Measurements from ENCODE around the gene CCDC15.
A peak's percentile ranks its signal among the peaks of the same experiment; 100 is the strongest.

CCDC15 gene

DNA sequence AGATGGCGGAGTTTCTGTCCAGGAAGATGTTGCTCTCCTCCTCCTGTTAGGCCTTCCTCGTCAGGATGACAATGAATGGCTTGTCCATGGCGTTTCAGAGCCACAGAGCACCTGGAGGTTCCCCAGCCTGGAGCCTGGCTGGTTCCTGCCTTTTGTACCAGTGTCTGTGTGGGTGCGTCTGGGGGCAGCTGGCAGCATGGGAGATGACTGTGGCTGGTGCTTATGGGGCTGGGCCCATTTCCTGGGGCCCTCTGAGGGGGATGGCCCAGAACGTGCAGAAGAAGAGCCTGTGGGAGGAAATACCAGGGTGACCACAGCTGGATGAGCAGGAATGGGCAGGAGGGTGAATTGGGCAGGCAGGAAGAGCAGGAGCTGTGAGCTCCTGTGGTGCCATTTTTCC is 115.8 kb downstream of the CCDC15 start:
- Histone ChIP-seq H4K8ac (ENCODE audit: low read length) (peak overlapping the region; percentile 78), H2BK15ac (ENCODE audit: low read depth, poor library complexity, severe bottlenecking) (peak overlapping the region; percentile 77), H2BK12ac (ENCODE audit: low read length in 2 of 2) (peak overlapping the region in 1 of 2 experiments; percentile 92), H3K27me3 (ENCODE audit: control insufficient read depth in 1 of 2, insufficient read depth in 1 of 2, low read length in 2 of 2) (no peaks in the 10 kb centered on the region), H4K91ac (ENCODE audit: low read length) (peak overlapping the region; percentile 41), H3K27ac (ENCODE audit: low read length, poor library complexity, severe bottlenecking) (no peak overlapping the region), H3K79me1 (replicated peaks; ENCODE audit: low read length, poor library complexity, severe bottlenecking) (no peaks in the 10 kb centered on the region), H3K36me3 (ENCODE audit: control insufficient read depth in 1 of 2, insufficient read depth in 2 of 2, low read depth in 1 of 2, low read length in 2 of 2) (no peaks in the 10 kb centered on the region), H3K23ac (ENCODE audit: low read length in 2 of 2) (peak overlapping the region; percentile 9 to 12), H3K14ac (ENCODE audit: low read length in 2 of 2) (peak overlapping the region; percentile 11 to 72), H3K4me1 (ENCODE audit: control insufficient read depth, insufficient read depth, low read depth, low read length) (peaks cover 17% of the 10 kb centered on the region), H2BK5ac (ENCODE audit: low read depth, low read length, poor library complexity, severe bottlenecking) (no peak overlapping the region), H2AK5ac (ENCODE audit: low read length, severe bottlenecking) (no peak overlapping the region), H3K18ac (ENCODE audit: low read depth in 1 of 2, low read length in 2 of 2) (peak overlapping the region; percentile 52 to 77), H3K9me3 (ENCODE audit: control insufficient read depth, low read length) (no peaks in the 10 kb centered on the region), H3K4me2 (ENCODE audit: low read length, poor library complexity, severe bottlenecking) (no peak overlapping the region), H3K9ac (ENCODE audit: low read length) (no peak overlapping the region), H3K4ac (ENCODE audit: low read depth in 1 of 2, low read length in 2 of 2) (peak overlapping the region; percentile 11 to 21), H2BK120ac (ENCODE audit: low read depth, low read length) (peak overlapping the region; percentile 73), H3K4me3 (ENCODE audit: insufficient read depth in 1 of 2, low read depth in 1 of 2, low read length in 2 of 2) (no peak overlapping the region), H2AFZ (ENCODE audit: low read depth, low read length) (peak overlapping the region; percentile 60)
- WGBS: 68% methylated on average over 5 of the region's 5 CpGs
- no peak for DNase-seq

DNA sequence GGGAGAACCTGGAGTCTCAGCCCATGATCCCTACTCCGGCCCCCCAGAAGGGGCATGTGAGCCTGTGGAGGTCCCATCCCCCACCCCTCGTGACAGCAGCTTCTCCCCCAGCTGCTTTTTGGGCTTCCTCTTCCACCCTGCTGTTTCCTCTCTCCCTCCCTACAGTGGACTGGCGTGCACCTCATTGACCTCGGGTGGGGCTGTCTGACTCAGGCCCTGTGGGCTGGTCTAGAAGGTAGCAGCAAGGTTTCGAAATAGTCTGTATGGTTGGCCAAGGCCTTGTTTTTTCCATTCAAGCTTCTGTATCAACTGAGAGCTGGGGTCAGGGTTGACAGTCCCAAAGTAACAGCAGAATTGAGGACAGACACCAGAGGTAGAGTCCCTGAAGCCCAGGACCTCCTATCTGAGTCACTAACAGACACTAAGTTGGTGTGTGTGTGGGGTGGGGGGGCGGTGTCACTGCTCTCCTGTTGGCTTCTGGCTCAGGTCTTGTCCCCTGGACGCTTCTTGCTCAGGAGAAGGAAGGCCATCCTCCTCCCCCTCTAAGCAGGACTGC is 116.8 kb downstream of the CCDC15 start:
- Histone ChIP-seq H3K4ac (ENCODE audit: low read depth in 1 of 2, low read length in 2 of 2) (peak overlapping the region; percentile 3 to 30), H3K9ac (ENCODE audit: low read length) (no peak overlapping the region), H3K79me1 (replicated peaks; ENCODE audit: low read length, poor library complexity, severe bottlenecking) (no peaks in the 10 kb centered on the region), H2BK15ac (ENCODE audit: low read depth, poor library complexity, severe bottlenecking) (no peak overlapping the region), H3K14ac (ENCODE audit: low read length in 2 of 2) (no peak overlapping the region), H2AK5ac (ENCODE audit: low read length, severe bottlenecking) (no peak overlapping the region), H3K27me3 (ENCODE audit: control insufficient read depth in 1 of 2, insufficient read depth in 1 of 2, low read length in 2 of 2) (no peaks in the 10 kb centered on the region), H3K23ac (ENCODE audit: low read length in 2 of 2) (no peak overlapping the region), H2BK12ac (ENCODE audit: low read length in 2 of 2) (peak overlapping the region; percentile 16 to 64), H2BK5ac (ENCODE audit: low read depth, low read length, poor library complexity, severe bottlenecking) (no peak overlapping the region), H3K27ac (ENCODE audit: low read length, poor library complexity, severe bottlenecking) (no peak overlapping the region), H3K36me3 (ENCODE audit: control insufficient read depth in 1 of 2, insufficient read depth in 2 of 2, low read depth in 1 of 2, low read length in 2 of 2) (no peaks in the 10 kb centered on the region), H2BK120ac (ENCODE audit: low read depth, low read length) (peak overlapping the region; percentile 24), H3K4me1 (ENCODE audit: control insufficient read depth, insufficient read depth, low read depth, low read length) (peaks cover 17% of the 10 kb centered on the region), H3K4me3 (ENCODE audit: insufficient read depth in 1 of 2, low read depth in 1 of 2, low read length in 2 of 2) (peak overlapping the region in 1 of 2 experiments; percentile 24), H4K91ac (ENCODE audit: low read length) (peak overlapping the region; percentile 88), H4K8ac (ENCODE audit: low read length) (peak overlapping the region; percentile 73), H3K18ac (ENCODE audit: low read depth in 1 of 2, low read length in 2 of 2) (peak overlapping the region; percentile 16 to 63), H3K9me3 (ENCODE audit: control insufficient read depth, low read length) (no peaks in the 10 kb centered on the region), H3K4me2 (ENCODE audit: low read length, poor library complexity, severe bottlenecking) (no peak overlapping the region), H2AFZ (ENCODE audit: low read depth, low read length) (no peak overlapping the region)
- DNase-seq: peak; percentile 63
- WGBS: 54% methylated on average over 6 of the region's 7 CpGs

DNA sequence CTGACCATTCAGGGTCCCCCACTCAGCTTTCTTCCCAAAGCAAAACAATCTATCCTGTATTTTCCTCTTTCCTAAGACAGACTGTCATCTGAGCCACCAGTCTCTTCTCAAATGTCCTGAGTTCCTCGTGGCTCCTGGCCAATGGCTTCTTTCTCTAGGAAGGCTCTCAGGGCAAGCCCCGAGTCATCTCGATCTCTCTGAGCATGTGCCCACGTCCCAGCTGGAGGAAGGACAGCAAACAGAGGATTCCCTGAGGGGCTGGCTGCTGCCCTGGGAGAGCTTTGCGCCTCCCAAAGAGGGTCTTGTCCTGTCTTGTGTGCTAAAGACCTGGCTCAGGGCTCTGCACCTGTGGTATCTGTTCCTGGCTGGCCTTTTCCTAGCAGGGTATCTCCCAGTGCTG is 117.4 kb downstream of the CCDC15 start:
- H2AFZ ChIP-seq (ENCODE audit: low read depth, low read length): no peak overlapping the region
- H3K14ac ChIP-seq (ENCODE audit: low read length in 2 of 2): no peak overlapping the region
- no peaks in the 10 kb centered on the region for H3K9me3 ChIP-seq (ENCODE audit: control insufficient read depth, low read length)
- H3K4me2 ChIP-seq (ENCODE audit: low read length, poor library complexity, severe bottlenecking): no peak overlapping the region
- H3K9ac ChIP-seq (ENCODE audit: low read length): no peak overlapping the region
- DNase-seq: no peak
- no peak overlapping the region for H2BK120ac ChIP-seq (ENCODE audit: low read depth, low read length)
- no peak overlapping the region for H3K23ac ChIP-seq (ENCODE audit: low read length in 2 of 2)
- no peak overlapping the region for H4K91ac ChIP-seq (ENCODE audit: low read length)
- 73% methylated on average over 5 of the region's 5 CpGs for whole genome bisulfite sequencing
- H4K8ac ChIP-seq (ENCODE audit: low read length): peak overlapping the region; percentile 73
- no peaks in the 10 kb centered on the region for H3K79me1 ChIP-seq (replicated peaks; ENCODE audit: low read length, poor library complexity, severe bottlenecking)
- H2AK5ac ChIP-seq (ENCODE audit: low read length, severe bottlenecking): no peak overlapping the region
- H3K27ac ChIP-seq (ENCODE audit: low read length, poor library complexity, severe bottlenecking): no peak overlapping the region
- H3K36me3 ChIP-seq (ENCODE audit: control insufficient read depth in 1 of 2, insufficient read depth in 2 of 2, low read depth in 1 of 2, low read length in 2 of 2): no peaks in the 10 kb centered on the region
- no peaks in the 10 kb centered on the region for H3K27me3 ChIP-seq (ENCODE audit: control insufficient read depth in 1 of 2, insufficient read depth in 1 of 2, low read length in 2 of 2)
- peak overlapping the region in 1 of 2 experiments; percentile 55 for H3K18ac ChIP-seq (ENCODE audit: low read depth in 1 of 2, low read length in 2 of 2)
- no peak overlapping the region for H2BK5ac ChIP-seq (ENCODE audit: low read depth, low read length, poor library complexity, severe bottlenecking)
- H3K4me3 ChIP-seq (ENCODE audit: insufficient read depth in 1 of 2, low read depth in 1 of 2, low read length in 2 of 2): no peak overlapping the region
- H2BK15ac ChIP-seq (ENCODE audit: low read depth, poor library complexity, severe bottlenecking): no peak overlapping the region
- no peak overlapping the region for H3K4ac ChIP-seq (ENCODE audit: low read depth in 1 of 2, low read length in 2 of 2)
- H3K4me1 ChIP-seq (ENCODE audit: control insufficient read depth, insufficient read depth, low read depth, low read length): peaks cover 19% of the 10 kb centered on the region
- peak overlapping the region in 1 of 2 experiments; percentile 18 for H2BK12ac ChIP-seq (ENCODE audit: low read length in 2 of 2)

DNA sequence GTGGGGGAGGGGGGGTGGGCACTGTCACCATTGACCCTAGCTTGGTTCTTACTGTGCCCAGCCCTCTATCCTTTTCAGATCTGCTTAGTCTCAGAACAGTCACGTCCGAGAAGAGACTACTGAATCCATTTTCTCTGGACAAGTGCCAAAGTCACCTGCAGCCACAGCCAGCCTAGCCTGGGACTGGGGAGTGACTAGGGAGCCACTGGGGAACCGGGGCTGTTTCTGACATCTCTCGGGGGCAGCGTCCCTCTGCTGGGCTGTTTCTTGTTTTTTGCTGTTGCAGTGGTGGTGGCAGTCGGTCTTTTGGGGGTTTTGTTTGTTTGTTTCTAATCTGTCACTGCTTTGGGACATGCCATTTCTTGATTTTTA is 117.8 kb downstream of the CCDC15 start:
- Histone ChIP-seq H4K8ac (ENCODE audit: low read length) (no peak overlapping the region), H2BK15ac (ENCODE audit: low read depth, poor library complexity, severe bottlenecking) (no peak overlapping the region), H3K4me2 (ENCODE audit: low read length, poor library complexity, severe bottlenecking) (no peak overlapping the region), H2BK120ac (ENCODE audit: low read depth, low read length) (no peak overlapping the region), H2BK5ac (ENCODE audit: low read depth, low read length, poor library complexity, severe bottlenecking) (no peak overlapping the region), H3K4me1 (ENCODE audit: control insufficient read depth, insufficient read depth, low read depth, low read length) (peaks cover 19% of the 10 kb centered on the region), H4K91ac (ENCODE audit: low read length) (no peak overlapping the region), H3K27ac (ENCODE audit: low read length, poor library complexity, severe bottlenecking) (no peak overlapping the region), H2AFZ (ENCODE audit: low read depth, low read length) (no peak overlapping the region), H3K9me3 (ENCODE audit: control insufficient read depth, low read length) (no peaks in the 10 kb centered on the region), H3K79me1 (replicated peaks; ENCODE audit: low read length, poor library complexity, severe bottlenecking) (no peaks in the 10 kb centered on the region), H3K9ac (ENCODE audit: low read length) (no peak overlapping the region), H3K18ac (ENCODE audit: low read depth in 1 of 2, low read length in 2 of 2) (no peak overlapping the region), H3K14ac (ENCODE audit: low read length in 2 of 2) (no peak overlapping the region), H2AK5ac (ENCODE audit: low read length, severe bottlenecking) (no peak overlapping the region), H3K36me3 (ENCODE audit: control insufficient read depth in 1 of 2, insufficient read depth in 2 of 2, low read depth in 1 of 2, low read length in 2 of 2) (no peaks in the 10 kb centered on the region), H3K23ac (ENCODE audit: low read length in 2 of 2) (no peak overlapping the region), H3K4ac (ENCODE audit: low read depth in 1 of 2, low read length in 2 of 2) (no peak overlapping the region), H3K4me3 (ENCODE audit: insufficient read depth in 1 of 2, low read depth in 1 of 2, low read length in 2 of 2) (no peak overlapping the region), H3K27me3 (ENCODE audit: control insufficient read depth in 1 of 2, insufficient read depth in 1 of 2, low read length in 2 of 2) (no peaks in the 10 kb centered on the region), H2BK12ac (ENCODE audit: low read length in 2 of 2) (no peak overlapping the region)
- no peak for DNase-seq
- WGBS: 87% methylated on average over 6 of the region's 6 CpGs
